IPS DF 19.7 (cell line): Measurements from ENCODE around the gene ASTN2.
"Not testable (repeated sequence)": the region's sequence is repeated elsewhere in the genome, so short reads cannot be mapped to it uniquely, and the experiment has no call there.

Experiments
- DNase-seq: peaks from one replicate; pipeline ENCODE4 v3.0.0-alpha.2; 2013; ENCODE audit warnings: low read depth, low spot score

ASTN2 gene

DNA sequence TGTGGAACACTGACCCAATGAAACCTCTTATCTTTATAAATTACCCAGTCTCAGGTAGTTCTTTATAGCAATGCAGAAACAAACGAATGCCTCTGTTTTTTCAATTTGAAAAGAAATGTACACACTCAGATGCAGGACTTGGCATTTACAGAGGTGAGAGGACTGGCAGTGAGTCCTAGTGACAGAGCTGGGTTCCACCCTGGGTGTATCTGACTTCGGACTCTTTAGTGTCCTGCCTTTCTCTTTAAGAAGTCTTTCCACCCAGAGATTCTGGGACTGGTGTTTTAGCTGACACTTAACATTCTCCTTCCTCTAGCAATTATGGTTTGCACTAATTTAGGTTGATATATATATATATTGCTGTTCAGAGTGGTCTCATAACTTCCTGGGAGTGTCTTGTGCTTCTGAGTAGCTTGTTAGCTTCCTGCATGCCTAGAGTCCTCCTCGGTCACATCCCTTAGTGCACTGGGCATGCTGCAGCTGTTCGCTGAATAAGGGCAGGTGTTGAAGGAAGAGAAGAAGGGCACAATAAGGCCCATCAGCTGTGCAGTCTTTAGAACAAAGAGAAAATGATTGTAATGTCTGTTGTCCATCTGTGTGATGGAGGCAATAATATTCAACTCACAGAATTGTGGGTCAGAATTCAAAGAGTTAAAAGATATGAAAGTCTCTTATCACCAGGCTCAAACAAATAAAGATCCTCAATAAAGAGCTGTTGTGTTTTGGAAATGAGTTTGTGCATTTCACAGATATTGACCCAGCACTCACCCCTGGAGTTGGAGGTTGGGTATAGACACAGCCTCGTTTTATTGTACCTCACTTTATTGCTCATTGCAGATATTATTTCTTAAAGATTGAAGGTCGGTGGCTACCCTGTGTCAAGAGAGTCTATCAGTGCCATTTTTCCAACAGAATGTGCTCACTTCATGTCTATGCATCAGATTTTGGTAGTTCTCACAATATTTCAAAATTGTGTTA lies 540.6 kb downstream of the ASTN2 start:
- no peak for DNase-seq

DNA sequence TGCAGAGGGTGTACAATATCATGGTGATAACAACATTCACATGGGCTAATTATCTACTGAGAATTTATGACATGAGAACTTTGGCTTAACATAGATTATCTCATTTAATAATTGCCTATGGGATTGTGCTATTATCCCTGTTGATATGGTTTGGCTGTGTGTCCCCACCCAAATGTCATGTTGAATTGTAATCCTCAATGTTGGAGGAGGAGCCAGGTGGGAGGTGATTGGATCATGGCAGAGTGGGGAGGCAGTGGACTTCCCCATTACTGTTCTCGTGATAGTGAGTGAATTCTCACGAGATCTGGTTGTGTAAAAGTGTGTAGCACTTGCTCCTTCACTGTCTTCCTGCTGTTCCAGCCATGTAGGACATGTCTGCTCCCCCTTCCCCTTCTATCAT lies 541.4 kb downstream of the ASTN2 start:
- DNase-seq, result no peak

DNA sequence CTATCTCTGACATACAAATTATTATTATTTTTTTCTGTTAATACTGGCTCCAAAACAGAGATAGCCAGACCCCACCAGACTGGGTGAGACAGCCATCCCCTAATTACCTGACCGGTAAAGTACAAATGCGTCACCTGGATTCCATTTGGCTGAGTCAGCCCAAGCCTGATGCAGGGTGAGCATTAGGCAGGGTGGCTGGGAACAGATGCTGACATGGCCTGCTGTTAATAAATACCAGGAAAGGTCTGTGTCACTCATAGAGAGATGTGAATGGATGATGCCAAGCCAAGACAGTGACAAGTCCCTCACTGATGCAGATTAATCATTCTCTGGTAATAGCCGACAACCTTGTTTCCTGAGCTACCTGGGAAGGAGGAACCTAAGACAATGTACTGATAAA lies 544.3 kb downstream of the ASTN2 start:
- peak; percentile 40 for DNase-seq

DNA sequence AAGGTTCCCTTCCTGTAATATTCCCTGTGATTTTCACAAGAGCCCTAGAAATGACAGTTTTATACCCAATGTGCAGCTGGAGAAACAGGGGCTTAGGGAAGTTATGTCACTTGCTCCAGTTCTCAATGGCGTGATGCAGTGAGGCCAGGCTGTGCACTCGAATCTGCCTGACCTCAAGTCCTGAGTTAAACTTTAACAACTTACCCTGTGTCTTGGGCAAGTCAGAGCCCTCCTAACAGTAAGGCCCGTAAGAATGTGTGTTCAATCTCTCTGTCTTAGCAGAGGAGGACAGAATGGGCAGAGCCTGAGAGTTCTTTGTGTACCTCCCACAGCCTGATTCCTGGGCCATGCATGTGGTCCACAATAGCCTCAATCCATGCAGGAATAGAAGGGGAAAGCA lies 546.7 kb downstream of the ASTN2 start:
- DNase-seq, result no peak

DNA sequence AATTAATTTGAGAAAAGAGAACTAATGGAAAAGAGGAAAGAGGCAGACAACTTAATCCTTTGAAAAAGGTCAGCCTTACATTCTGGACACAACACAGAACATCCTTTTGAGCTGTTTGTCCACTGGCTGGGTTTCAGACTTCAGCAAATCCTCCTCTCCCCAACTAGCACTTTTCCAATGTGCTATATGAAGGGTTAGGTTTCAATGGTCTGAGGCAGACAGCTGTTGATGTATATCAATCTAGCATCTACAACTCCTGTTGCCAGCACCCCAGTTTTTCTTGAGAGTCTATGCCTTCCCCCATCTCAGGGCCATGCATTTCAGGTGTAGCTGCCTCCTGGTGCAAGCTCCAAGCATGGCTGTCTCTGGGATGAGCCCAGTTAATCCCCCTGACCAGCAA lies 553.5 kb downstream of the ASTN2 start:
- no peak for DNase-seq

DNA sequence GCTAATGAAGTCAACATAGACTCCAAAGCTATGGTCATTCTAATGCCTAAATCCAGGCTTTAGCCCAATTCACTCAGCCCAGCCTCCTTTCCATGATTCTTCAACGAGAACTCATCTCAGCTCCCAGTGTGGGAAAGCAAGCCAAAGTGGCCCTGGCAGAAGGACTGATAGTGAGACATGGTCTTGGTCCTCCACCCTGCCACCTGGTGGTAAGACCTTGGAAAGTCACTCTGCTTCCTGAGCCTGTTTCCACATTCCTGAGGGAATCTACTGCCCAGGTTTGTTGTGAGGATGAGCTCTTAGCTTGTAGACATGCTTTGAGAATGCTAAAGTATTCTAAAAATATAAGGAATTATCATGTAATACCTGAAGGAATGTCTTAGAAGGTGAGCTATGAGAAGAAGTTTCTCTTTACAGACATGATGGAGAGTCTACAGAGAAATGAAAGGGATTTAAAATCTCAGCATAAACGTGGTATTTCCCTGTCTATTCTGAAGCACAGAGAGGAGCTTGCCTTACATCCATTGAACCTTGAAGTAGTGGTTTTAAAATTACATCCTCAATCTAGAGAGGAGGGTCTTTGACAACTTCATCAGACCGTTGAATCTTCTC lies 554.2 kb downstream of the ASTN2 start:
- DNase-seq, result no peak

DNA sequence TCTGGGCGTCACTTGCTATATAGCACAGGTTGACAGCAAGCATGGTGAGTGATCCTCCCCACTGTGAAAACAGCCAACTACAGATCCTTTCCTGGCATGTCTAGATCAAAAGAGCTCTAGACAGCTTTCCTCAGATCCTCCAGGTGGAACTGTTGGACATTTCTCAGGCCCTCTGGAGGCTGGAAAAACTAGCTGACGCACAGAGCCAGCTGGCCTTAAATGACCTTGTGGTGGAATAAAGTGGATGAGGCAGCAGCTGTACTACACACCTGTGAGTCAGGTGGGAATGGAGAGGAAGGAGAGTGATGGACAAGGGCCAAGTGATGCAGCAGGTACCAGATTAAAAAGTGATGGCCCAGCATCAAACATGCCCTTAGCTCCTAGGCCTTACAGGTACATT lies 555.1 kb downstream of the ASTN2 start:
- no peak for DNase-seq

DNA sequence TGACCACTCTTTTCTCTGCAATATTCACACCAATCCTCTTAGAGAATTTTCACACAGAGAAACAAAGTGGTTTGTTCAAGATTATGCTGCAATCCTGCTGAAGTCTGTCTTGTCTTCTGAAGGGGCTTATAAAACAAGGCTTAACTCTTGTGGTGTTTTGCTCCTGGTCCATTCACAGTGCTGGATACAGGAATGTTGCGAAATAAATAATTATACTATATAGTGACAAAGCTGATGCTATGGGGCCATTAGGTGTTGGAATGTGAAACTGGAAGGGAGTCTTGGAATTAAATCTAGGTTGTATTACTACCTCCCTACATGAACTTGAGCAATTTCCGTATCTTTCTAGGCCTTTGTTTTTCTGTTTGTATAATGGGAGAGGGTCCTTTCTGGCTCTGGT lies 557.5 kb downstream of the ASTN2 start:
- DNase-seq, result no peak

DNA sequence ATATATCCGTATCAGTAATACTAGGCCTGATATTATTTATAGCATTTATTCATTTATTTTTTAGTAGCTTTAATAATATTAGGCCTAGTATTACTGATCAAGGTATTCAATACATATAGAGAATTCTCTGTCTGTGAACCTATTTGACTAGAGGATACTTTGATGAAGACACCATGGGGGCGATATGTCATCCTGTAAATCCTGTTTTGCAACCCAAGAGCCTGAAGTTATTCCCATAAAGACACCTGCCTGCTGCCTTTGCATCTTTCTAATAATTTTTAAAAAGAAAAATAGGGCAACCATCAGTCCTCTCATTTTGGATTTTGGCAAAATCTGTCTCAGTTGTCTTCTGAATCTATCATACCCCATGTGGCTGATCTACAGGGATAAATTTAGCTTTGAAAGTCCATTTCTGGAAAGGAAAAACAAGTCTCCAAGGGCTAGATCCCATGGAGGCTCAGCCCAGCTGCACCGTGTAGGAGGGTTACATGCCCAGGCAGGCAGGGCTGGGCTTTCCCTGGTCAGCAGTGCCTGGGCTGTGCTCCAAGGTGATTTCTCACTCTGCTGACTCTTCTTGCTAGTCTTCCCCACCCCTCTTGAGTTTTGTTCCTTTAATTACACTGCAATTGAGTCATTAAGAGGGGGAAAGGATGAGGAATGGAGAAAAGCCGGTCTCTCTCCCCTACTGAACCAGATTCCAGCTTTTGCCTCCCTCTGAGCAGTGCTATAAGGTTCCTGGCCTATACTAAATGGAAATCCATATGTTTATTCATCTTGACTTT lies 558.8 kb downstream of the ASTN2 start:
- DNase-seq, result no peak

DNA sequence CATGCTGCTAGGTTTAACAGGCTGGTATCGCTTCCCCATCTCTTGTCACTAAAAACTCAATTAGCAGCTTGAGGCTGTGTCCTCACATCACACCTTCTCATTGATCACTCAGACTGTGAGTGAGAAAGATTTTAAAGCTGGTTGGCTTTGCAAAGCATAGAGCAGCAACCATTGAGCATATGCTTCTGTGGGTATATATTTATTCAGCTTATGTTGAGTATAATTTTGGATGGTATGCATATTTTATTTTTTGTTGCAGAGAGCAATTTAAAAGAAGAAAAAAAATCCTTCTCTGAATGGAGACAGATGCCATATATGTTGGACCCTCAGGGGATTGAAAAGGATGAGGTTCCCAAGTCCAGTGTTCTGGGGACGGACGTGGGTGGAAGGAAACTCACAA lies 565.1 kb downstream of the ASTN2 start:
- no peak for DNase-seq

DNA sequence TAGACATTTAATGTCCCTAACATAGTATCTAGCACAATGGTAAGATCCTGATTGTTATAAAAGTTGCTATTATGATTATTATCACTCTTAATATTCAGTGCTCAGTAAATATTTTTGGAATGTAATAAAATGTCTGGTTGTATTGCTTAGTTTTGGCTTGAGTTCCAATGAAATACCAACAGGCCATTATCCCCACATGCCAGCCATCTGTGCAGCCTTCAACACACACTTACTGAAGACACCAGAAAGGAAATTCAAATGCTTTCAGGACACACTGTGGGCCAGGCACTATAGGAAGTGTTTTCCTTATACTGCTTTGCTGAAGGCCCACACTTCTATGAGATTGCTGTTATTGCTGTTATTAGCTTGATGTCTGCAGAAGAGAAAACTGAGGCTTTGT lies 570.2 kb downstream of the ASTN2 start:
- no peak for DNase-seq

DNA sequence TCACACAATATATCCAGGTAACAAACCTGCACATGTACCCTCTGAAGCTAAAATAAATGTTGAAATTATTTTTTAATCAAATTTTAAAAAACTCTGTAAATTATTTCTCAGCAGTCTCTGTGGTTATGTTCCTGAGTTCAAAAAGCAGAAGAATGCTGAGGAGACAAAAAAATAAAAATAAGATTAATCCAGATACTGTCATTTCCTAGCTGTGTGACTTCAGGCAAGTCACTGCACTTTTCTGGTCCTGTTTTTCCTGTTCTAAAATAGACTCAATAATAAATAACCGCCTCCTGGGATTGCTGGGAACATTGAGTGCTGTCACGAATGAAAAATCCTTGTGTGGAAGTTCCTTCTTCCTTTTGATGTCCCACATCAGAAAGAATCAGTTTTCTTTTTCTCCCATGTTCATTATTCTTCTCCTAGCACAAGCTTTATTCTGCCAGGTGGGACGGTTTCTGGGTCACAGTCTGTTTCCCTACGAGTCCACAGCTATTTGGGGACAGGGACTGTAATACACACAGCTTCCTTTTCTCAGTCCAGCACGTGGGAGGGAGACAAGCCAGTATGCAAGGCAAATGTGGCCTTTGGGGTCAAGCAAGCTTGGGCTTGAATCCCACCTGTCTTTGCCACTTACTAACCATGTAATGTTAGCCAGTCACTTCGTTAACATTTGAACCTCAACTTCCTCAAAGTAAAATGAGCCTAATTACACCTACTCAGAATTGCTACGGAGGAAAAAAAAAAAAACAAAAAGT lies 570.8 kb downstream of the ASTN2 start:
- DNase-seq, result no peak

DNA sequence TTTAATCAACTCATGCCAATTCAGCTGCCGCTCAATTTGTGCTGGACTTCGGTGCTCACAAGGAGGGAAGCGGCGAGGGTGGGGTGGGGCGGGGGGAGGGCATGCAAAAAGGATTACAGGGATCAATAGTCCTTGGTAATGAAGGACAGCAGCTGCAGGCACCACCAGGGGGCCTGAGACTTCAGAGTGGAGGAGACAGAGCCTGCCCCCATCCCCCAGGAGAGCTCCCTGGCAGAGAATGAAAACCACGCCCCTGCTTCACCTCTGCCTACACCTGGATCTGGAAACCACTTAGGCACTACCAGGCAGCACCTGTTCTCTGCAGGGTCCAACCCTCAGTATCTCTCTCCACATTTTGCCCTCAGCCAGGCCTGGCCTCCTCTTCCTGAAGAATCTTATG lies 572.2 kb downstream of the ASTN2 start:
- DNase-seq, result peak; percentile 64

DNA sequence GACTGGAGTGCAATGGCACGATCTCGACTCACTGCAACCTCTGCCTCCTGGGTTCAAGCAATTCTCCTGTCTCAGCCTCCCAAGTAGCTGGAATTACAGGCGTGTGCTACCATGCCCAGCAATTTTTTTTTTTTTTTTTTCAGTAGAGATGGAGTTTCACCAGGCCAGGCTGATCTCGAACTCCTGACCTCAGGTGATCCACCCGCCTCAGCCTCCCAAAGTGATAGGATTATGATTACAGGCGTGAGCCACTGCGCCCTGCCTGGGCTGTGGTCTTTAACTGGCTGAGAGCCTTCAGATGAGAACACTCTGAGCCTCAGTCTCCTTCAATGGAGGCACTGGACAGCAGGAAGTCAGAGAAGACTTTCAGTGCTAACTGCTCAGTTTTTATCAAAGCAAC lies 576.4 kb downstream of the ASTN2 start:
- not testable (repeated sequence) for DNase-seq

DNA sequence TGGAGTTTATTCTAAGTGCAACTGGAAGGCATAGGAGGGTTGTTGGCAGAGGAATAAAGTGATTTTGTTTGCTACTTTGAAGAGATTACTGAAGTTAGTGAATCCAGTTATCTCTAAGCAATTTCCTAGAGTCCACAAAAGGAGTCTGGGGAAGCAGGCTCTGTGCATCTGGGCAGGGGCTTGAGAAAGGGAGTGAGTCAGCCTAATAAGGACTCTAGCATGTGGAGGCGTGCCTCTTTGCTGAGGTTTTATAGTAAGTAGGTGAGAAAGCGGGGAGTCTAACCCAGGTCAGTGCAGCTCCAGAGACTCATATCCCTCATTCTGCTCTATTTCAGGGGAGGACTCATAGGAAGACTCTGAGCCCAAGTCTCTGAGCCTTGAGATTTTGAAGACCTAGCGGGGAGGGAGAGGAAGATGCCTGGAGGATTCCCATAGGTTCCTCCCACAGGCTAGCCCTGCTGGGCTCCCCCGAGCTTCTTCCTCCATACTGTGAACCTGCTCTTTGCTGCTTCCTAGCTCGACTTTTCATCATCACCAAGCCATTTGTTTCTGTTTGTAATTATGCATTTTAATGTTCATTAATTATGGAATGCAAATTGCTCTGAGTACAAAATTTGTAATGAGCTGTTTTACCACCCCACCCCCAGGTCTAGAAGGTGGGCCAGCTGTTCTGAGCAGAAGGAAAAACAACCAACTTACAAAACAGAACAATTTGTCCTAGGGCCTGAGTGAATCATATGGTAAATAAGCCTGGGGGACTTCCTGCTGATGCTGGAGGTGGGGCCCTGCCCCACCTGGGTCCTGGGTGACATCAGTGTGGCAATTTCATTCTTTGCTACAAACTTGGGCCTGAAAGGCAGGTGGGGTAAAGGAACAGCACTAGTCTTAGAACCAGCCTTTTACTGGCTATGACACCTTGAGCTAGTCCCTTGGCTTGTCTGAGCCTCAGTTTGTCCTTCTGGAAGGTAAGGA lies 577.6 kb downstream of the ASTN2 start:
- DNase-seq, result no peak

DNA sequence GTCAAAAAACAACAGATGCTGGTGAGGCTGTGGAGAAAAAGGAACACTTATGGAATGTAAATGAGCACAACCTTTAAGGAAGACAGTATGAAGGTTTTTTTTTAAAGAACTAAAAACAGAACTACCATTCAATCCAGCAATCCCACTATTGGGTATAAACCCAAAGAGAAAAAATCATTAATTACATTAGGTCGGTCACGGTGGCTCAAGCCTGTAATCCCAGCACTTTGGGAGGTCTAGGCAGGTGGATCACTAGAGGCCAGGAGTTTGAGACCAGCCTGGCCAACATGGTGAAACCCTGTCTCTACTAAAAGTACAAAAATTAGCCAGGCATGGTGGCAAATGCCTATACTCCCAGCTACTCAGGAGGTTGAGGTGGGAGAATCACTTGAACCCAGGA lies 584.5 kb downstream of the ASTN2 start:
- DNase-seq, result not testable (repeated sequence)

DNA sequence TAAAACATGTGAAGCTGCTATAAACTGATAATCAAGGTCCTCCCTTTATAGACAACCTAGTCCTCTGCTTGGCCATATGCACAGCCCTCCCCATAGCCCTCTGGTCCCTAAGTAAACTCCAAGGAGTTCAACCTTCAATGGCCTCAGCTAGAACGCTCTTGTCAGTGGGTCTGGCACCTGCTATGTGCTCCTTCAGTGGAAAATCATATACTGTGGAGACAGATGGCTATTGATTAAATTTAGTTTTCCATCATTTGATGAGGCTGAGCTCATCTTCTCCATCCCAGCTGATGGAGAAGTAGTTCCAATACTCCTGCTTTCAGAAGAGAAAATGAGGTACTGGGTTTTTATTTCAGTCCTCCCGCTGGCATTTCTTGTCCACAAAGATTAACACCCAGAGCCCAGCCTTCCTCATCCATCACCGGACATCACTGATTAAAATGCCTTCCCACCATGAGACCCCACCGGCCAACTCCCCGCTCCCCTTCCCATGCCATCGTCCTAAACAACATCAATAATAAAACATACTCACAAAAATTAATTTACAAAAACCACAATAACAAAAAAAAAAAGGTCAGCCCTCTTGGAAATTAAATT lies 593.1 kb downstream of the ASTN2 start:
- DNase-seq, result no peak

DNA sequence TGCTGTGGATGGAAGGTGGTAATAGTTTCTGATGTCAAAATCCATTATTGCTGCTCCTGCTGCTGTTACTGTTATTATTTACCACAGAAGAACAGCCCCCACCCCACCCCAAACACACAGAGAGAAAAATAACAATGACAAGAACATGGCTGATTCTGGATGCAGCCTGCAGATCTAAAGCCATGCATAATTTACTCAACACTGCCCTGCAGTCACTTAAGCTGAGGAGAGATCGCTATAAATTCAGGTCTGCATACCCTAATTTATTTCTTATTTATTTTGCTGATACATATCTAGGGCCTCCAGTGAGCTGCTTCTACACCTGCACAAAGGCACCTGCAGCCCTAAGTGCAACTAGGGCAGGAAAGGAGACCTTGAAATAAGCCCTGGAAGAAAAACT lies 595.7 kb downstream of the ASTN2 start:
- DNase-seq, result no peak

DNA sequence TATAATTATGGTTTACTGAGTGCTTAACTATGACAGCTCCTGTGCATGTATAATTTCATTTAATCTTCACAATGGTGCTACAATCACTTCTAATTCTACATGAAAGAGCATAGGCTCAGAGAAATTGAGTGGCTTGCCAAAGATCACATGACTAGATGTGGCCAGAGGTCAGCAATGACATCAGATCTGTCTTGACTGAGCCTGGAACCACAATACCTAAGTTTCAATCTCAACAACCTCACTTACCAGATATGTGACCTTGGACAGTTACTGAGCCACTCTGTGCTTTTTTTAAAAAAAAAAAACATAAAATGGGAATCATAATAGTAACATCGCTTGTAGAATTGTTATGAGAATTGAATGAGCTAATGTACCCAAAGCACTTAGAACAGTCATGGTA lies 597.1 kb downstream of the ASTN2 start:
- DNase-seq, result no peak

DNA sequence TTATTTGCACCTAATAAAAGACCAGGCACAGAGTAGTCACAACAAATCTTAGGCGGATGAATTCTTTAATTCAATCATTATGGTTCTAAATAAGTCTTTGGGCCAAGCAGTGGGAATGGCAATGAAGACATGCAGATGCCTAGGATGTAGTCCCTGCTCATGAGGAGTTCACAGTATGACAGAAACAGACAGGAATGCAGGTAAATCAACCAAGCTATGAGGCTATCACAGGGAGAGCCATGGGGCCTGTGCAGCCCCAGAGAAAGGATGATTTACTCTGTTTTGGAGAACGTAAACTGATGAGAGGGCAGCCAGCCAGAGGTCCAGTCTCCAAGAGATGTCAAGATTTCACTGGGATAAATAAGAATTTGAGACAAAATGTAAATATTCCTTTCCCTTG lies 598.4 kb downstream of the ASTN2 start:
- DNase-seq, result no peak
